Uterus (tissue), 4 donors: Measurements from ENCODE around the gene HOOK1. TPM values are rescaled to one million over a fixed set of nuclear protein-coding genes. Genes with fewer than 3 reads are reported as not detected.

Experiments used
- DNase-seq, 2 donors: peaks; one replicate each; pipeline ENCODE4 v3.0.0-alpha.2; 2019 to 2020
- H3K27ac ChIP-seq, 2 donors: fragments of 200-600 bp; sonication (generic); 1 replicate in 1 of 2; 2 replicates in 1 of 2; pipeline ENCODE4 v1.5.1; 2016 to 2018
- H3K27me3 ChIP-seq, 2 donors: fragments of 200-600 bp; sonication (generic); one replicate each; pipeline ENCODE4 v1.5.1; 2018 to 2019; ENCODE audit warnings: control low read depth in 1 of 2
- H3K36me3 ChIP-seq, 2 donors: fragments of 200-600 bp; sonication (generic); one replicate each; pipeline ENCODE4 v1.5.1; 2019; ENCODE audit warnings: control low read depth in 1 of 2
- H3K4me1 ChIP-seq, 2 donors: fragments of 200-600 bp; sonication (generic); one replicate each; pipeline ENCODE4 v1.5.1; 2018 to 2019; ENCODE audit warnings: control low read depth in 1 of 2
- H3K4me3 ChIP-seq, 2 donors: fragments of 200-600 bp; sonication (generic); 1 replicate in 1 of 2; 2 replicates in 1 of 2; pipeline ENCODE4 v1.5.1; 2018 to 2019; ENCODE audit warnings: mild to moderate bottlenecking in 1 of 2
- H3K9me3 ChIP-seq, 2 donors: fragments of 200-600 bp; sonication (generic); one replicate each; pipeline ENCODE4 v1.5.1; 2019; ENCODE audit warnings: control low read depth in 1 of 2
- CTCF ChIP-seq, 4 experiments: fragments of 200-600 bp in 2 of 4; fragments of 450-650 bp in 2 of 4; sonication (generic) in 2 of 4; IDR thresholded peaks; one replicate each; pipeline ENCODE4 v1.5.1; 2016 to 2019; ENCODE audit warnings: antibody characterized with exemption in 4 of 4, mild to moderate bottlenecking in 2 of 4, moderate library complexity in 1 of 4
- POLR2A ChIP-seq, 2 donors: fragments of 450-650 bp; IDR thresholded peaks; one replicate each; pipeline ENCODE4 v1.6.1; 2016; ENCODE audit warnings: antibody characterized with exemption in 2 of 2, mild to moderate bottlenecking in 1 of 2, moderate library complexity in 1 of 2
- intact Hi-C: fragments of 100-400 bp; cut with DNase I; formaldehyde crosslinking; loops from one replicate; pipeline ENCODE4 v1.15.1; 2023; ENCODE audit warnings: low total_unique reads
- total RNA-seq, 4 donors: library from RNA; depleted of rRNA in 3 of 4; stranded (reverse); fragments of >200 nt in 3 of 4; gene quantifications; one replicate each; pipeline versions ENCODE4 v1.1.0 to v1.2.4, GENCODE V29; 2014 to 2023
- donor health status: DM: yes; HTN: yes; CAD: no.

Gene HOOK1
- total RNA-seq, 4 donors from 2014 or later = 0.59 to 6.9 (median 3.3) TPM; not detected in 1

- Histone ChIP-seq H3K36me3 (no peaks in the 10 kb centered on the region), H3K4me1 (no peaks in the 10 kb centered on the region), H3K9me3 (no peaks in the 10 kb centered on the region), H3K4me3 (no peak overlapping the region), H3K27me3 (no peaks in the 10 kb centered on the region), H3K27ac (no peak overlapping the region)
- TF ChIP-seq CTCF (IDR thresholded peaks at IDR 0.05) (no peak), POLR2A (IDR thresholded peaks at IDR 0.05) (no peak)
- intact Hi-C loops = no loop called here
- no peak for DNase-seq
Observed at GRCh38 chr1:59878370-59878769, 63.6 kb downstream of the HOOK1 start.

GRCh38 chr1:59879574-59879973 lies 64.8 kb downstream of the HOOK1 start:
- TF ChIP-seq POLR2A (IDR thresholded peaks at IDR 0.05) (no peak), CTCF (IDR thresholded peaks at IDR 0.05) (peak in 1 of 4 experiments; percentile 27)
- no peaks in the 10 kb centered on the region for H3K9me3 ChIP-seq
- no peak for DNase-seq
- H3K27me3 ChIP-seq = no peaks in the 10 kb centered on the region
- H3K27ac ChIP-seq = no peak overlapping the region
- H3K4me1 ChIP-seq = no peaks in the 10 kb centered on the region
- H3K4me3 ChIP-seq = no peak overlapping the region
- no peaks in the 10 kb centered on the region for H3K36me3 ChIP-seq
- intact Hi-C loops = no loop called here

- DNase-seq = no peak
- intact Hi-C loops = no loop called here
- TF ChIP-seq POLR2A (IDR thresholded peaks at IDR 0.05) (no peak), CTCF (IDR thresholded peaks at IDR 0.05) (no peak)
- no peaks in the 10 kb centered on the region for H3K36me3 ChIP-seq
- no peaks in the 10 kb centered on the region for H3K27me3 ChIP-seq
- H3K4me1 ChIP-seq = no peaks in the 10 kb centered on the region
- H3K9me3 ChIP-seq = no peaks in the 10 kb centered on the region
- H3K27ac ChIP-seq = no peak overlapping the region
- H3K4me3 ChIP-seq = no peak overlapping the region
Observed at GRCh38 chr1:59879996-59880505, 65.3 kb downstream of the HOOK1 start.

GRCh38 chr1:59880735-59881134 lies 66.0 kb downstream of the HOOK1 start:
- Histone ChIP-seq H3K4me3 (no peak overlapping the region), H3K9me3 (no peaks in the 10 kb centered on the region), H3K27ac (no peak overlapping the region), H3K27me3 (no peaks in the 10 kb centered on the region), H3K4me1 (no peaks in the 10 kb centered on the region), H3K36me3 (no peaks in the 10 kb centered on the region)
- intact Hi-C loops = no loop called here
- TF ChIP-seq POLR2A (IDR thresholded peaks at IDR 0.05) (no peak), CTCF (IDR thresholded peaks at IDR 0.05) (no peak)
- DNase-seq = no peak

- H3K4me3 ChIP-seq = no peak overlapping the region
Observed at GRCh38 chr1:59885160-59885832, 70.5 kb downstream of the HOOK1 start.

More at GRCh38 chr1:59885160-59885832, 70.5 kb downstream of the HOOK1 start:
- Histone ChIP-seq H3K36me3 (no peaks in the 10 kb centered on the region), H3K27me3 (no peaks in the 10 kb centered on the region), H3K9me3 (no peaks in the 10 kb centered on the region), H3K4me1 (no peaks in the 10 kb centered on the region), H3K27ac (no peak overlapping the region)
- DNase-seq = no peak
- TF ChIP-seq CTCF (IDR thresholded peaks at IDR 0.05) = no peak
- TF ChIP-seq POLR2A (IDR thresholded peaks at IDR 0.05) = no peak
- intact Hi-C loops = no loop called here
